H9 (cell line): ENCODE results near the gene PTPRN2. TPM values are rescaled to one million over a fixed set of nuclear protein-coding genes. Genes with fewer than 3 reads are reported as not detected.

Source experiments
- DNase-seq: peaks from one replicate; pipeline ENCODE4 v3.0.0-alpha.2; 2017
- H2AFZ ChIP-seq: one replicate; pipeline ENCODE4 v1.6.1; 2013; ENCODE audit warnings: mild to moderate bottlenecking, low read length, control low read depth, moderate library complexity
- H2AK5ac ChIP-seq: 2 replicates; pipeline ENCODE4 v1.6.1; 2013; ENCODE audit warnings: low read length, control low read depth, mixed read lengths; ENCODE audit not compliant: insufficient read length
- H2BK120ac ChIP-seq: one replicate; pipeline ENCODE4 v1.6.1; 2013; ENCODE audit warnings: low read depth, mild to moderate bottlenecking, low read length, control low read depth, inconsistent platforms; ENCODE audit not compliant: poor library complexity, severe bottlenecking
- H2BK12ac ChIP-seq: 2 replicates; pipeline ENCODE4 v1.6.1; 2013; ENCODE audit warnings: low read length, control low read depth, mixed read lengths, low read depth; ENCODE audit not compliant: insufficient read length
- H2BK15ac ChIP-seq: 2 replicates; pipeline ENCODE4 v1.6.1; 2013; ENCODE audit warnings: low read depth, low read length, control low read depth
- H2BK20ac ChIP-seq: one replicate; pipeline ENCODE4 v1.6.1; 2013; ENCODE audit warnings: low read depth, mild to moderate bottlenecking, low read length, control low read depth, inconsistent platforms; ENCODE audit not compliant: poor library complexity, severe bottlenecking
- H2BK5ac ChIP-seq: 2 replicates; pipeline ENCODE4 v1.6.1; 2013; ENCODE audit warnings: low read length, control low read depth, mixed read lengths; ENCODE audit not compliant: insufficient read length
- H3K14ac ChIP-seq: 2 replicates; pipeline ENCODE4 v1.6.1; 2013; ENCODE audit warnings: low read length, control low read depth; ENCODE audit not compliant: insufficient read depth
- H3K18ac ChIP-seq: 2 replicates; pipeline ENCODE4 v1.6.1; 2013; ENCODE audit warnings: low read depth, mild to moderate bottlenecking, mixed read lengths, low read length, control low read depth; ENCODE audit not compliant: insufficient read length
- H3K23ac ChIP-seq: 2 replicates; pipeline ENCODE4 v1.6.1; 2013; ENCODE audit warnings: low read length, control low read depth, mixed read lengths, low read depth; ENCODE audit not compliant: insufficient read length
- H3K23me2 ChIP-seq: 2 replicates; pipeline ENCODE4 v1.6.1; 2013; ENCODE audit warnings: low read depth, mild to moderate bottlenecking, mixed read lengths, low read length, control low read depth; ENCODE audit not compliant: insufficient read length, poor library complexity, severe bottlenecking
- H3K27ac ChIP-seq: 2 replicates; pipeline ENCODE4 v1.5.1; 2013; ENCODE audit warnings: low read length, control low read depth, mixed read lengths, low read depth; ENCODE audit not compliant: insufficient read length
- H3K27me3 ChIP-seq: 2 replicates; pipeline ENCODE4 v1.6.1; 2013; ENCODE audit warnings: low read length, control low read depth, inconsistent platforms; ENCODE audit not compliant: insufficient read depth
- H3K4ac ChIP-seq: 2 replicates; pipeline ENCODE4 v1.6.1; 2013; ENCODE audit warnings: low read depth, mild to moderate bottlenecking, control low read depth, inconsistent platforms, low read length, moderate library complexity
- H3K4me1 ChIP-seq: 2 replicates; pipeline ENCODE4 v1.6.1; 2013; ENCODE audit warnings: low read length, control low read depth, inconsistent platforms; ENCODE audit not compliant: insufficient read depth
- H3K4me2 ChIP-seq: 2 replicates; pipeline ENCODE4 v1.6.1; 2013; ENCODE audit warnings: low read length, control low read depth, mixed read lengths; ENCODE audit not compliant: insufficient read length, insufficient read depth
- H3K56ac ChIP-seq: 2 replicates; pipeline ENCODE4 v1.6.1; 2013; ENCODE audit warnings: low read depth, mild to moderate bottlenecking, mixed read lengths, low read length, control low read depth; ENCODE audit not compliant: insufficient read length
- H3K79me1 ChIP-seq: 2 replicates; pipeline ENCODE4 v1.6.1; 2013; ENCODE audit warnings: low read depth, mild to moderate bottlenecking, moderate library complexity, low read length, control low read depth, inconsistent platforms; ENCODE audit not compliant: insufficient read depth, poor library complexity, severe bottlenecking
- H3K79me2 ChIP-seq: 2 replicates; pipeline ENCODE4 v1.6.1; 2013; ENCODE audit warnings: low read length, control low read depth, inconsistent platforms; ENCODE audit not compliant: insufficient read depth
- H3K9ac ChIP-seq: 2 replicates; pipeline ENCODE4 v1.6.1; 2013; ENCODE audit warnings: low read length, control low read depth, mixed read lengths; ENCODE audit not compliant: insufficient read length; ENCODE audit errors: extremely low read depth
- H3K9me3 ChIP-seq: one replicate; pipeline ENCODE4 v1.6.1; 2013; ENCODE audit warnings: low read depth, low read length, inconsistent platforms; ENCODE audit not compliant: control insufficient read depth
- H3T11ph ChIP-seq: one replicate; pipeline ENCODE4 v1.6.1; 2013; ENCODE audit warnings: mild to moderate bottlenecking, low read length, control low read depth, inconsistent platforms
- H4K20me1 ChIP-seq: one replicate; pipeline ENCODE4 v1.6.1; 2013; ENCODE audit not compliant: control insufficient read depth, insufficient read length, insufficient read depth
- H4K5ac ChIP-seq: 2 replicates; pipeline ENCODE4 v1.6.1; 2013; ENCODE audit warnings: low read depth, mild to moderate bottlenecking, mixed read lengths, low read length, control low read depth; ENCODE audit not compliant: insufficient read length
- H4K8ac ChIP-seq: replicated peaks from 2 replicates; pipeline ENCODE4 v1.6.1; 2013; ENCODE audit warnings: low read length, control low read depth, mixed read lengths, low read depth; ENCODE audit not compliant: insufficient read length
- H4K91ac ChIP-seq: 2 replicates; pipeline ENCODE4 v1.6.1; 2013; ENCODE audit warnings: low read depth, mild to moderate bottlenecking, moderate library complexity, mixed read lengths, low read length, control low read depth; ENCODE audit not compliant: insufficient read length
- H3K27ac Mint-ChIP-seq, 3 experiments: 2 replicates in 2 of 3; 3 replicates in 1 of 3; pipeline ENCODE4 v1.8.0; 2020 to 2021; ENCODE audit warnings: mixed read lengths in 3 of 3, mild to moderate bottlenecking in 1 of 3, moderate library complexity in 1 of 3
- H3K27me3 Mint-ChIP-seq: 2 replicates; pipeline ENCODE4 v1.8.0; 2021; ENCODE audit warnings: low read depth, mild to moderate bottlenecking, moderate library complexity, mixed read lengths
- H3K36me3 Mint-ChIP-seq, 3 experiments: 2 replicates in 2 of 3; 3 replicates in 1 of 3; pipeline ENCODE4 v1.8.0; 2020 to 2021; ENCODE audit warnings: low read depth in 3 of 3, mixed read lengths in 3 of 3; ENCODE audit not compliant: insufficient read depth in 1 of 3
- H3K4me1 Mint-ChIP-seq, 2 experiments: 2 replicates each; pipeline ENCODE4 v1.8.0; 2020; ENCODE audit warnings: mixed read lengths in 2 of 2
- H3K4me3 Mint-ChIP-seq, 2 experiments: 2 replicates in 1 of 2; 3 replicates in 1 of 2; pipeline ENCODE4 v1.8.0; 2020 to 2021; ENCODE audit warnings: mild to moderate bottlenecking in 2 of 2, mixed read lengths in 2 of 2, moderate library complexity in 1 of 2
- H3K9me3 Mint-ChIP-seq, 2 experiments: 2 replicates in 1 of 2; 3 replicates in 1 of 2; pipeline ENCODE4 v1.8.0; 2020; ENCODE audit warnings: mild to moderate bottlenecking in 2 of 2, mixed read lengths in 2 of 2, moderate library complexity in 1 of 2
- WGBS: extraction: QIAGEN DNeasy Blood & Tissue Kit; methylation state at CpG from one replicate; pipeline ENCODE4 v1.1.7; 2013; ENCODE audit warnings: missing lambda C conversion rate, low lambda C conversion rate, mixed read lengths; ENCODE audit not compliant: insufficient read length; ENCODE audit errors: extremely low coverage; 5-methylcytosine and 5-hydroxymethylcytosine counted together
- total RNA-seq: library from RNA; stranded (reverse); gene quantifications from 2 replicates; pipeline ENCODE4 v1.2.1, GENCODE V29; 2021
- TF ChIP-seq, protein P1 (sequence below): fragments of 200-600 bp; sonication (generic); conservative IDR thresholded peaks from 3 replicates; pipeline ENCODE4 v1.8.0; 2021; ENCODE audit warnings: antibody characterized with exemption, mild to moderate bottlenecking

PTPRN2 gene
- total RNA-seq, 1 experiment from 2014 or later: 5.2 TPM

GRCh38 chr7:157903710-157904109 is 683.9 kb downstream of the PTPRN2 start:
- Histone ChIP-seq H3K9ac (no peak overlapping the region), H3K79me2 (no peaks in the 10 kb centered on the region), H4K20me1 (no peaks in the 10 kb centered on the region), H4K5ac (no peak overlapping the region), H2BK20ac (no peak overlapping the region), H3K4ac (no peak overlapping the region), H3K27ac (no peak overlapping the region), H3T11ph (no peak overlapping the region), H4K91ac (no peak overlapping the region), H3K23me2 (no peaks in the 10 kb centered on the region), H3K18ac (no peak overlapping the region), H3K14ac (no peak overlapping the region), H2BK120ac (no peak overlapping the region), H4K8ac (no peak overlapping the region), H3K79me1 (no peaks in the 10 kb centered on the region), H3K27me3 (no peaks in the 10 kb centered on the region), H2AK5ac (no peak overlapping the region), H3K56ac (no peak overlapping the region), H2BK12ac (no peak overlapping the region), H3K23ac (no peak overlapping the region), H3K4me1 (peaks cover 7% of the 10 kb centered on the region; the same call in 1 of the 2 replicates), H3K4me2 (no peak overlapping the region), H2BK5ac (no peak overlapping the region), H2BK15ac (no peak overlapping the region), H2AFZ (no peak overlapping the region), H3K9me3 (no peaks in the 10 kb centered on the region)
- no peak for DNase-seq
- no peak overlapping the region for H3K4me3 Mint-ChIP-seq
- WGBS: no CpG with 5 or more reads among the region's 14 CpGs
- TF ChIP-seq, protein P1, sequence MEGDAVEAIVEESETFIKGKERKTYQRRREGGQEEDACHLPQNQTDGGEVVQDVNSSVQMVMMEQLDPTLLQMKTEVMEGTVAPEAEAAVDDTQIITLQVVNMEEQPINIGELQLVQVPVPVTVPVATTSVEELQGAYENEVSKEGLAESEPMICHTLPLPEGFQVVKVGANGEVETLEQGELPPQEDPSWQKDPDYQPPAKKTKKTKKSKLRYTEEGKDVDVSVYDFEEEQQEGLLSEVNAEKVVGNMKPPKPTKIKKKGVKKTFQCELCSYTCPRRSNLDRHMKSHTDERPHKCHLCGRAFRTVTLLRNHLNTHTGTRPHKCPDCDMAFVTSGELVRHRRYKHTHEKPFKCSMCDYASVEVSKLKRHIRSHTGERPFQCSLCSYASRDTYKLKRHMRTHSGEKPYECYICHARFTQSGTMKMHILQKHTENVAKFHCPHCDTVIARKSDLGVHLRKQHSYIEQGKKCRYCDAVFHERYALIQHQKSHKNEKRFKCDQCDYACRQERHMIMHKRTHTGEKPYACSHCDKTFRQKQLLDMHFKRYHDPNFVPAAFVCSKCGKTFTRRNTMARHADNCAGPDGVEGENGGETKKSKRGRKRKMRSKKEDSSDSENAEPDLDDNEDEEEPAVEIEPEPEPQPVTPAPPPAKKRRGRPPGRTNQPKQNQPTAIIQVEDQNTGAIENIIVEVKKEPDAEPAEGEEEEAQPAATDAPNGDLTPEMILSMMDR: no peak
- 0 out of 5 replicates have a peak, but pooled peaks cover 0 to 2% of the 10 kb centered on the region in 2 experiments for H3K9me3 Mint-ChIP-seq
- H3K36me3 Mint-ChIP-seq: peaks cover 0 to 3% (median 0%) of the 10 kb centered on the region in 3 experiments; a peak in 1 of 7 replicates
- H3K4me1 Mint-ChIP-seq: peaks cover 41 to 45% of the 10 kb centered on the region in 2 experiments
- H3K27ac Mint-ChIP-seq: no peak overlapping the region; a peak in 1 of 7 replicates
- peaks cover 17% of the 10 kb centered on the region for H3K27me3 Mint-ChIP-seq
